Thymus (tissue), 11 donors: ENCODE measurements around the gene KRABD2.
"Not testable (repeated sequence)": the region's sequence is repeated elsewhere in the genome, so short reads cannot be mapped to it uniquely, and the experiment has no call there.

Experiments
- DNase-seq, 9 donors: peaks; one replicate each; pipeline ENCODE4 v3.0.0-alpha.2; 2013; ENCODE audit warnings: low spot score in 9 of 9, low read depth in 6 of 9, missing footprints in 1 of 9
- H3K27ac ChIP-seq, 2 donors: one replicate each; pipeline ENCODE4 v1.5.1; 2013; ENCODE audit warnings: control low read depth in 1 of 2, low read depth in 1 of 2, low read length in 1 of 2, mild to moderate bottlenecking in 1 of 2, moderate library complexity in 1 of 2
- H3K27me3 ChIP-seq, 2 donors: one replicate each; pipeline ENCODE4 v1.5.1; 2013; ENCODE audit warnings: low read length in 1 of 2; ENCODE audit not compliant: control insufficient read depth in 2 of 2, insufficient read depth in 1 of 2
- H3K36me3 ChIP-seq, 2 donors: one replicate each; pipeline ENCODE4 v1.5.1; 2013; ENCODE audit warnings: low read length in 1 of 2, mild to moderate bottlenecking in 1 of 2, moderate library complexity in 1 of 2; ENCODE audit not compliant: control insufficient read depth in 2 of 2, insufficient read depth in 2 of 2
- H3K4me1 ChIP-seq, 2 donors: one replicate each; pipeline ENCODE4 v1.5.1; 2013; ENCODE audit warnings: low read length in 2 of 2; ENCODE audit not compliant: control insufficient read depth in 2 of 2, insufficient read depth in 2 of 2
- H3K4me3 ChIP-seq, 2 donors: one replicate each; pipeline ENCODE4 v1.5.1; 2013; ENCODE audit warnings: low read length in 2 of 2, control low read depth in 1 of 2, mild to moderate bottlenecking in 1 of 2
- H3K9me3 ChIP-seq, 2 donors: one replicate each; pipeline ENCODE4 v1.5.1; 2013; ENCODE audit warnings: low read length in 1 of 2, mild to moderate bottlenecking in 1 of 2; ENCODE audit not compliant: control insufficient read depth in 2 of 2, insufficient read depth in 1 of 2
- WGBS: extraction: QIAGEN DNeasy Blood & Tissue Kit; methylation state at CpG from one replicate; pipeline ENCODE4 v1.1.7; 2013; 5-methylcytosine and 5-hydroxymethylcytosine counted together
- donor health status: healthy.

KRABD2 gene

DNA sequence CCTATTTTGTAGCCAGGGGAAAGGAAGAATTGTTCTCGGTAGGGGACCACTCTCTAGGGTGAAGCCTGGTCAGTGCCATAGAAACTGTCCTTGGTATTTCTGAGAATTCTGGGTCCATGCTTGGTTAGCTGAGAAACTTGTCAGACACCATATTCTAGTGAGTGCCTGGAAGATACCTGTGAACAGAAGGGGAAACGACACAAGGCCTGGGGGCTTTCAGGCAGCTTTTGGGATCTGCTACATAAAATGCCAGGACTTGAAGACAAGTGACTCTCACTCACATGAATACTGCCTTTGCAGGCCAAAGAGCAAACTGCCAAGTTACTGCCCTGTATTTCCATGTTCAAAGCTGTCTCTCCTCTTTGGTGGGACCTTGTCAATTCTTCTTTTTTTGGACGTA is 18.6 kb downstream of the KRABD2 start:
- DNase-seq = no peak
- H3K27ac ChIP-seq = no peak overlapping the region
- 98% methylated on average over 3 of the region's 3 CpGs for WGBS

GRCh38 chr17:8354236-8354635 is 22.3 kb downstream of the KRABD2 start:
- no peaks in the 10 kb centered on the region for H3K36me3 ChIP-seq
- no peak for DNase-seq
- no peak overlapping the region for H3K27ac ChIP-seq
- no peaks in the 10 kb centered on the region for H3K27me3 ChIP-seq
- no peak overlapping the region for H3K4me3 ChIP-seq
- no peaks in the 10 kb centered on the region for H3K4me1 ChIP-seq
- 88% methylated on average over 8 of the region's 8 CpGs for WGBS
- no peaks in the 10 kb centered on the region for H3K9me3 ChIP-seq

More for the DNA sequence above, 18.6 kb downstream of the KRABD2 start:
- Histone ChIP-seq H3K27me3 (no peaks in the 10 kb centered on the region), H3K4me3 (no peak overlapping the region), H3K4me1 (peaks cover 0 to 5% of the 10 kb centered on the region in 2 donors), H3K36me3 (no peaks in the 10 kb centered on the region), H3K9me3 (no peaks in the 10 kb centered on the region)

DNA sequence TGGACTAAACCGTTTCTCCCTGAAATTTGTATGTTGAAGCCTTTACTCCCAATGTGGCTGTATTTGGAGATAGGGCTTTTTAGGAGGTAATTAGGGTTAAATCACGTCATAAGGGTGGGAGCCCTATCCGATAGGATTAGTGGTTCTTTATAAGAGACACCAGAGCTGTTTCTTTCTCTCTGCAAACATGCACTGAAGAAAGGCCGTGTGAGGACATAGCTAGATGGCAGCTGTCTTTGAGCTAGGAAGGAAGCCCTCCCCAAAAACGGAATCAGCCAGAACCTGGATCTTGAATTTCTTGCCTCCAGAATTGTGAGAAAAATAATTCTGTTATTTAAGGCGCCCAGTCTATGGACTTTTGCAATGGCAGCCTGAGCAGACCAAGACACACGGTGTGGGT is 22.8 kb downstream of the KRABD2 start:
- 83% methylated on average over 7 of the region's 7 CpGs for WGBS
- DNase-seq = no peak

DNA sequence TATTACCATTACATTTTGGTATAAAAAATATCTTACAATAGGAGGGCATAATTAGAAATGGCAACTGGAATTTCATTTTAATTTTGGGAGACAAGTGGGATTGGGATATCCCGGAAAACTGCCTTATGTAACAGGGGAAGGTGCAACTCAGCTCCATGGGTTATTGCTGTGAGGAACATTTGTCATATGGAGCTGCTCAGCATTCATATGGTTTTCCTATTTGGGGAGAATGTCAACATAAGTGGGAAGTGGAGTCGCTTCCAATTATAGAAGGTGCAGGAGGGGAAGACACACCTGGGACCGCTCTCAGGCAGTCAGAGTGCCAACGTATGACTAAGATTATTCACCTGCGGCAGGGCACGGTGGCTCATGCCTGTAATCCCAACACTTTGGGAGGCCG is 26.2 kb downstream of the KRABD2 start:
- Histone ChIP-seq H3K36me3 (no peaks in the 10 kb centered on the region), H3K27me3 (peaks cover 0 to 25% of the 10 kb centered on the region in 2 donors), H3K4me3 (no peak overlapping the region), H3K9me3 (no peaks in the 10 kb centered on the region), H3K27ac (no peak overlapping the region), H3K4me1 (no peaks in the 10 kb centered on the region)
- WGBS = 91% methylated on average over 7 of the region's 7 CpGs
- DNase-seq = no peak

More for the DNA sequence above, 22.8 kb downstream of the KRABD2 start:
- no peaks in the 10 kb centered on the region for H3K36me3 ChIP-seq
- no peaks in the 10 kb centered on the region for H3K4me1 ChIP-seq
- H3K9me3 ChIP-seq = no peaks in the 10 kb centered on the region
- no peak overlapping the region for H3K27ac ChIP-seq
- H3K27me3 ChIP-seq = no peaks in the 10 kb centered on the region
- H3K4me3 ChIP-seq = no peak overlapping the region

DNA sequence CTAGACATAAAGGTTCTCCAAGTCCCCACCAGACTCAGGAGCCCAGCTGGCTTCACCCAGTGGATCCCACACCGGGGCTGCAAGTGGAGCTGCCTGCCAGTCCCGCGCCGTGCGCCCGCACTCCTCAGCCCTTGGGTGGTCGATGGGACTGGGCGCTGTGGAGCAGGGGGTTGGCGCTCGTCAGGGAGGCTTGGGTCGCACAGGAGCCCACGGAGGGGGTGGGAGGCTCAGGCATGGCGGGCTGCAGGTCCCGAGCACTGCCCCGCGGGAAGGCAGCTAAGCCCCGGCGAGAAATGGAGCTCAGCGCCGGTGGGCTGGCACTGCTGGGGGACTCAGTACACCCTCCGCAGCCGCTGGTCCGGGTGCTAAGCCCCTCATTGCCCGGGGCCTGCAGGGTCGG is 29.5 kb downstream of the KRABD2 start:
- not testable (repeated sequence) for H3K4me3 ChIP-seq, H3K4me1 ChIP-seq, H3K27ac ChIP-seq, DNase-seq, H3K9me3 ChIP-seq, H3K36me3 ChIP-seq
- H3K27me3 ChIP-seq = peaks cover 0 to 31% of the 10 kb centered on the region in 2 donors
- WGBS = 75% methylated on average over 24 of the region's 25 CpGs

- H3K27me3 ChIP-seq = peaks cover 0 to 31% of the 10 kb centered on the region in 2 donors
- H3K4me3 ChIP-seq = no peak overlapping the region
- H3K27ac ChIP-seq = no peak overlapping the region
- 91% methylated on average over 5 of the region's 5 CpGs for WGBS
- H3K36me3 ChIP-seq = no peaks in the 10 kb centered on the region
- no peaks in the 10 kb centered on the region for H3K4me1 ChIP-seq
- no peaks in the 10 kb centered on the region for H3K9me3 ChIP-seq
- DNase-seq = no peak
Observed at GRCh38 chr17:8345951-8346665, 30.4 kb downstream of the KRABD2 start.

DNA sequence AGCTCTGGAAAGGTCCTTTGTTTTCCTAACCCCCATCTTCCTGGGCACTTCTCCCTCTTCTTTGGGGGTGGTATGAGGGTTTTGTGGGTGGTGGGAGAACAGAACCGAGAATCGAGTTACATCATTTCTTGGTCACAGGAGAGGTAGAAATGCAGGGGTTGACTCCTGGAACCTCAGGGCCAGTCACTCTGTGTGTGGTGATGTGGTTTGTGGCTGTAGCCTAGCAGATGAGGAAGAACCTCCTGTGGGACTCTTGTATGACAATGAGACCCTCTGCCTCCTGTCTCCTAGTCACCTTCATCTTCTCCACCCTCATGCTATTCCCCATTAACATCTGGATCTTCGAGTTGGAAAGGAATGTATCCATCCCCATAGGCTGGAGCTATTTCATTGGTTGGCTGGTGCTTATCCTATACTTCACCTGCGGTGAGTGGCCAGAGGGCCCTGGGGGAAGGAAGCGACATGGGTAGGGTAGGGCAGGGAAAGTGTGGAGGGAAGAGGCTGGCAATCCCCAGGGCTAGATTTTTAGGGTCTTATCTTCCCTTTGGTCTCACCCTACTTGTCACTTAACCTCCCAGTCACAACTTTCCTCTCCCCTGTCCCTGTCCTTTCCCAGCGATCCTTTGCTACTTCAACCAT is 31.3 kb downstream of the KRABD2 start:
- DNase-seq = no peak
- Histone ChIP-seq H3K27ac (no peak overlapping the region), H3K4me1 (no peaks in the 10 kb centered on the region), H3K27me3 (peaks cover 0 to 31% of the 10 kb centered on the region in 2 donors), H3K9me3 (no peaks in the 10 kb centered on the region), H3K4me3 (no peak overlapping the region), H3K36me3 (no peaks in the 10 kb centered on the region)
- 60% methylated on average over 6 of the region's 6 CpGs for WGBS

DNA sequence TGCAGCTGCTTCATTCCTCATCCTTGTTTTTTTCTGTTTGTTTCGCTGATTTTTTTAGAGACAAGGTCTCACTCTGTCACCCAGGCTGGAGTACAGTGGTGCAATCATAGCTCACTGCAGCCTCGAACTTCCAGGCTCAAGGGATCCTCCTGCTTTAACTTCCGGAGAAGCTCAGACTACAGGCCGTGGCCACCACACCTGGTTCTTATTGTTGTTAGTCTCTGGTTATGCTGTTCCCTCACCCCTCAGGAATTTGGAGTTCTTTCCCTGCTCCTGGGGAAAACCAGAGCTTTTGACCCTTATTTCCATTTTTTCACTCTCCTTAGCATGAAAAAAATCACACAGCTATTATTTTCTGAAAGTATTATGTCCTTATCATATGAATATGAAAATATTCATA is 35.0 kb downstream of the KRABD2 start:
- Histone ChIP-seq H3K9me3 (no peaks in the 10 kb centered on the region), H3K27ac (no peak overlapping the region), H3K27me3 (peaks cover 0 to 17% of the 10 kb centered on the region in 2 donors), H3K4me1 (no peaks in the 10 kb centered on the region), H3K4me3 (no peak overlapping the region), H3K36me3 (no peaks in the 10 kb centered on the region)
- 90% methylated on average over 4 of the region's 4 CpGs for WGBS
- DNase-seq = no peak

GRCh38 chr17:8339540-8339939 is 37.0 kb downstream of the KRABD2 start, which contains the start of gene ODF4:
TSS of gene ODF4 (plus strand) at chr17:8339840. CDS start at chr17:8340052, 212 bp downstream.
- H3K27ac ChIP-seq = no peak within 1 kb of the TSS
- H3K4me1 ChIP-seq = no peaks in the 10 kb centered on the region
- WGBS = 72% methylated on average over 2 of the region's 2 CpGs
- DNase-seq = no peak
- no peaks in the 10 kb centered on the region for H3K36me3 ChIP-seq
- no peaks in the 10 kb centered on the region for H3K9me3 ChIP-seq
- no peak within 1 kb of the TSS for H3K4me3 ChIP-seq
- H3K27me3 ChIP-seq = no peaks in the 10 kb centered on the region
